A673 (cell line): ENCODE data around the gene ESR1.

Experiments
- CTCF ChIP-seq: fragments of 300-800, 200-600 bp; sonication (generic); conservative IDR thresholded peaks from 2 replicates; pipeline ENCODE4 v1.5.1; 2017; ENCODE audit warnings: low read depth, mild to moderate bottlenecking, antibody characterized with exemption, low read length, moderate library complexity, mixed read lengths
- EZH2 ChIP-seq: fragments of 200-600 bp; sonication (generic); IDR thresholded peaks from 2 replicates; pipeline ENCODE4 v1.6.1; 2017; ENCODE audit warnings: borderline replicate concordance, low read depth, mild to moderate bottlenecking, mixed read lengths, antibody characterized with exemption, low read length; ENCODE audit not compliant: poor library complexity, severe bottlenecking

- TF ChIP-seq CTCF (no peak), EZH2 (no peak)
These were observed 320.1 kb downstream of the ESR1 start for GRCh38 chr6:152127432-152128165.
